HEK293T (cell line): Measurements from ENCODE around the gene CRYBB3.

ENCODE experiments used
- CTBP1 ChIP-seq: fragments of 450-650 bp; IDR thresholded peaks from 2 replicates; pipeline ENCODE4 v1.6.1; 2016; ENCODE audit warnings: borderline replicate concordance
- ELF4 ChIP-seq: fragments of 450-650 bp; IDR thresholded peaks from 2 replicates; pipeline ENCODE4 v1.6.1; 2017; ENCODE audit warnings: antibody characterized with exemption
- FOXA1 ChIP-seq: fragments of 450-650 bp; IDR thresholded peaks from 2 replicates; pipeline ENCODE4 v1.6.1; 2016; ENCODE audit warnings: mild to moderate bottlenecking
- FOXK2 ChIP-seq: fragments of 450-650 bp; IDR thresholded peaks from 2 replicates; pipeline ENCODE4 v1.6.1; 2016; ENCODE audit warnings: mild to moderate bottlenecking
- FOXM1 ChIP-seq: fragments of 450-650 bp; IDR thresholded peaks from 2 replicates; pipeline ENCODE4 v1.6.1; 2017; ENCODE audit warnings: mild to moderate bottlenecking, borderline replicate concordance
- LEF1 ChIP-seq: fragments of 450-650 bp; IDR thresholded peaks from 2 replicates; pipeline ENCODE4 v1.6.1; 2017; ENCODE audit warnings: mild to moderate bottlenecking, borderline replicate concordance
- NFRKB ChIP-seq: fragments of 450-650 bp; IDR thresholded peaks from 2 replicates; pipeline ENCODE4 v1.6.1; 2016; ENCODE audit warnings: mild to moderate bottlenecking, moderate library complexity
- SUZ12 ChIP-seq: fragments of 450-650 bp; IDR thresholded peaks from 2 replicates; pipeline ENCODE4 v1.6.1; 2016; ENCODE audit warnings: mild to moderate bottlenecking
- ZNF384 ChIP-seq: fragments of 450-650 bp; IDR thresholded peaks from 2 replicates; pipeline ENCODE4 v1.6.1; 2016

DNA sequence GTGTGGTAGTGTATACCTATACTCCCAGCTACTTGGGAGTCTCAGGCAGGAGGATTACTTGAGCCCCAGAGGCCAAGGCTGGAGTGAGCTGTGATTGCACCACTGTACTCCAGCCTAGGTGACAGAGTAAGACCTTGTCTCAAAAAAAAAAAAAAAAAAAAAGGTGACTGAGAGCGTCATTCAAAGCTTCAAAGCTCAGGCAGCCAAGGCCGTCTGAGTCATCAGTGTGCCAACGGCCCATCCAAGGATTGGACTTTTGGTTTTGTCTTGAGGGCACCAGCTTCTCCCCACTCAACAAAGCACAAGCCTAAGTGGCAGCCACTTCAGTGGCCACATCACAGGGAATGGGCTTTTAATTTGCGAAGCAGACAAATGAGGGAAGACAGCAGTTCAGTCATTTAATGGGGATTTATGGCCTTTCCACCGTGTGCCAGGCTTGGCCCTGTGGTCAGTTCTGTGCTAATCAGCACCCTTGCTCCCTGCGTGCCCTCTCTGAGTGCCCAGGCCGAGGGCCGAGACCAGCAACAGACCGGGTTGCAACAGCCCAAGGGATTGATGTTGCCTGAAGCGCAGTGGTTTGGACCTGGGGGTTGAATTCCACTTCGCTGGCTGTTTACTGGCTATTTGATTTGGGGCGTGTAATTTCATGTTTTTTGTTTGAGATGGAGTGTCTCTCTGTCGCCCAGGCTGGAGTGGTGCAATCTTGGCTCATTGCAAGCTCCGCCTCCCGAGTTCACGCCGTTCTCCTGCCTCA, 30.2 kb upstream of the CRYBB3 start:
- TF ChIP-seq CTBP1 (no peak), ELF4 (no peak), FOXM1 (no peak), SUZ12 (no peak), FOXK2 (no peak), FOXA1 (no peak), NFRKB (no peak), LEF1 (no peak), ZNF384 (no peak)
